ENCODE results near the gene MORN5.

DNA sequence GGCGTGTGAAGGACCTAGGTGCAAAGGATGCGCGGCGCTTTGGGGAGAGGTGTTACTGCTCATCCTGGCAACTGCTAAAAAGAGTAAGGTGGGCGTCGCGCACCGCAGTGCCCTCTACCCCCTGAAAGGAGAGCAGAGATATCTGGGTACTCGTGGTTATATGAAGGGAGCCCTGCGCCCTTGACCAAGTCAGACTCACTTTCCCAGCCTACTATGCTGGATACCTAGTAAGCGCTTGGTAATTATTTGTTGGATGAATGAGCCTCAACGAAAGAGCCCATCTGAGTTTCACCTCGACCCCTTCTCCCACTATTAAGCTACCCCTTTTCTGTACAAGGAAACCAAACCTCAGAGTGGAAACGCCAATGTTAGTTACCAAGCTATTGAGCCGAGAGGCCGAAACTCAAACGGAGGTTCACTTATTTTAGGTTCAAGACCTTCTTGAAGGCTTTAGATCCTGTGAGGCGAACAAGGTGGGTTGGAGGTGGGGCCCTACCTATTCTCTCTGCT, 61.0 kb downstream of the MORN5 start:
- TF ChIP-seq CTCF (IDR thresholded peaks at IDR 0.05) (no peak), POLR2A (IDR thresholded peaks at IDR 0.05) (no peak)

All from breast epithelium (tissue), 3 donors.